Esophagus muscularis mucosa (tissue), 3 donors: Measurements from ENCODE around the gene TMPRSS15.

Source experiments
- CTCF ChIP-seq, 3 experiments: fragments of 200-600 bp in 2 of 3; fragments of 450-650 bp in 1 of 3; sonication (generic) in 2 of 3; IDR thresholded peaks; one replicate each; pipeline ENCODE4 v1.5.1; 2017 to 2019; ENCODE audit warnings: antibody characterized with exemption in 3 of 3, mild to moderate bottlenecking in 2 of 3, moderate library complexity in 1 of 3
- POLR2A ChIP-seq: fragments of 450-650 bp; IDR thresholded peaks from one replicate; pipeline ENCODE4 v1.6.1; 2017; ENCODE audit warnings: antibody characterized with exemption, moderate library complexity, mild to moderate bottlenecking, low read depth
- POLR2AphosphoS5 ChIP-seq, 2 donors: sonication (generic); formaldehyde crosslinking; IDR thresholded peaks; one replicate each; pipeline ENCODE4 v1.6.1; 2017; ENCODE audit warnings: antibody characterized with exemption in 2 of 2

DNA sequence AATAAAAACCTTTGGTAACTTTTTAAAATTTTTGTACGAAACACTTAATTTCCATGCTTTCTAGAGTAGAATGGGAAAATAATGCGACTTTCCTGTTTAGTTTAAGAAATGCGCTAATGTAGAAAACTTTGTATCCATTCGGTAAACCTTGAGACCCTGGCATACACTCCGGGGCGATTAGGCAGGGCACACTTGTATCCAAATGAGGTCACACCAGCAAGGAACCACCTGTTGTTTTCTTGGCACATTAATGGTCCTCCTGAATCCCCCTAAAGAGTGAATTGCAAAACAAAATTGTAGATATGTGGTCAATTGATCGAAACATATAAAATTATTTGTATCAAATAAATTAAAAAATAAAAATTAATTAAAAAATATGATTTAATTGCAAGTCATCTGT lies 133.7 kb downstream of the TMPRSS15 start:
- TF ChIP-seq CTCF (IDR thresholded peaks at IDR 0.05) = no peak
- TF ChIP-seq POLR2AphosphoS5 (IDR thresholded peaks at IDR 0.05) = no peak
- TF ChIP-seq POLR2A = no peak
